ENCODE results near the gene SLC38A7. TPM values are rescaled to one million over a fixed set of nuclear protein-coding genes. Genes with fewer than 3 reads are reported as not detected.

Gene SLC38A7
- total and polyA plus RNA-seq, 2 of the 13 experiments (the other 11 are each of a cell fraction or from before 2014, with no cell fraction given) = 13.2 to 14.1 TPM

DNA sequence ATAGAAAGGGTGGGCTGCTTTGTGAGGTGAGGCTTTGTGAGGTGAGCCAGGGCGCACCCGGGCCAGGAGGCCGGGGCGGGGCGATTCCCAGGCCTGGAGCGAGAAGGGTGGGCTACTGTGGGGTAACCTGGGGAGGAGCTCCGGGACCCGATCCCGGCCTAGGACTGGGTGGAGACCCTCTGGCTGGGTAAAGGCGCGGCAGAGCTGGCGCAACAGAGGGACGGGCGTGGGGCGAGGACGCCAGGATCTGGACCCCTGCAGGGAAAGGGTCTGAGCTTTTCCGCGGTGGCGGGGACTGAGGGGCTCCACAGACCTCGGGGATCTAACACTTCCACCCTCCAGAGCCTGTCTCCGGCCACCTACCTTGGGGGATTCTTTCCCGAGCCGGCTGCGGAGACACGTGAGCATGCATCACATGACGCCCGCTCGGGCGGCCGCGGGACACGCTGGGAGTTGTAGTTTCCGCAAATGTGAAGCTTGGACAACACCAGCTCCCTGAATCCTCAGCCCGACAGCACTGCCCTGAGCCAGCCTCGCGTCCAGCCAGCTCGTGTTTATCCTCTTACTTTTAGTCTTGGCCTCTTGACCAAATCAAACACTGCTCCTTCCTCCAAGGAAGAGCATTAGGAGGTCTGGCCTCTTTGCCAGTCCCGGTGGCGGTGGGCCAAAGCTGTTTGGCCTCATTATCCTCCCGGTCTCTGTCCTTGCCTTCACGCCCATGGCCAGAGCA is at the start of gene SLC38A7 (continued):
- TF ChIP-seq, protein P1, sequence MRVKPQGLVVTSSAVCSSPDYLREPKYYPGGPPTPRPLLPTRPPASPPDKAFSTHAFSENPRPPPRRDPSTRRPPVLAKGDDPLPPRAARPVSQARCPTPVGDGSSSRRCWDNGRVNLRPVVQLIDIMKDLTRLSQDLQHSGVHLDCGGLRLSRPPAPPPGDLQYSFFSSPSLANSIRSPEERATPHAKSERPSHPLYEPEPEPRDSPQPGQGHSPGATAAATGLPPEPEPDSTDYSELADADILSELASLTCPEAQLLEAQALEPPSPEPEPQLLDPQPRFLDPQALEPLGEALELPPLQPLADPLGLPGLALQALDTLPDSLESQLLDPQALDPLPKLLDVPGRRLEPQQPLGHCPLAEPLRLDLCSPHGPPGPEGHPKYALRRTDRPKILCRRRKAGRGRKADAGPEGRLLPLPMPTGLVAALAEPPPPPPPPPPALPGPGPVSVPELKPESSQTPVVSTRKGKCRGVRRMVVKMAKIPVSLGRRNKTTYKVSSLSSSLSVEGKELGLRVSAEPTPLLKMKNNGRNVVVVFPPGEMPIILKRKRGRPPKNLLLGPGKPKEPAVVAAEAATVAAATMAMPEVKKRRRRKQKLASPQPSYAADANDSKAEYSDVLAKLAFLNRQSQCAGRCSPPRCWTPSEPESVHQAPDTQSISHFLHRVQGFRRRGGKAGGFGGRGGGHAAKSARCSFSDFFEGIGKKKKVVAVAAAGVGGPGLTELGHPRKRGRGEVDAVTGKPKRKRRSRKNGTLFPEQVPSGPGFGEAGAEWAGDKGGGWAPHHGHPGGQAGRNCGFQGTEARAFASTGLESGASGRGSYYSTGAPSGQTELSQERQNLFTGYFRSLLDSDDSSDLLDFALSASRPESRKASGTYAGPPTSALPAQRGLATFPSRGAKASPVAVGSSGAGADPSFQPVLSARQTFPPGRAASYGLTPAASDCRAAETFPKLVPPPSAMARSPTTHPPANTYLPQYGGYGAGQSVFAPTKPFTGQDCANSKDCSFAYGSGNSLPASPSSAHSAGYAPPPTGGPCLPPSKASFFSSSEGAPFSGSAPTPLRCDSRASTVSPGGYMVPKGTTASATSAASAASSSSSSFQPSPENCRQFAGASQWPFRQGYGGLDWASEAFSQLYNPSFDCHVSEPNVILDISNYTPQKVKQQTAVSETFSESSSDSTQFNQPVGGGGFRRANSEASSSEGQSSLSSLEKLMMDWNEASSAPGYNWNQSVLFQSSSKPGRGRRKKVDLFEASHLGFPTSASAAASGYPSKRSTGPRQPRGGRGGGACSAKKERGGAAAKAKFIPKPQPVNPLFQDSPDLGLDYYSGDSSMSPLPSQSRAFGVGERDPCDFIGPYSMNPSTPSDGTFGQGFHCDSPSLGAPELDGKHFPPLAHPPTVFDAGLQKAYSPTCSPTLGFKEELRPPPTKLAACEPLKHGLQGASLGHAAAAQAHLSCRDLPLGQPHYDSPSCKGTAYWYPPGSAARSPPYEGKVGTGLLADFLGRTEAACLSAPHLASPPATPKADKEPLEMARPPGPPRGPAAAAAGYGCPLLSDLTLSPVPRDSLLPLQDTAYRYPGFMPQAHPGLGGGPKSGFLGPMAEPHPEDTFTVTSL (CRISPR knock-in tag; IDR thresholded peaks at IDR 0.05; ENCODE audit: borderline replicate concordance) = no peak; the same call in 1 of the 2 replicates
- TF ChIP-seq, protein P2, sequence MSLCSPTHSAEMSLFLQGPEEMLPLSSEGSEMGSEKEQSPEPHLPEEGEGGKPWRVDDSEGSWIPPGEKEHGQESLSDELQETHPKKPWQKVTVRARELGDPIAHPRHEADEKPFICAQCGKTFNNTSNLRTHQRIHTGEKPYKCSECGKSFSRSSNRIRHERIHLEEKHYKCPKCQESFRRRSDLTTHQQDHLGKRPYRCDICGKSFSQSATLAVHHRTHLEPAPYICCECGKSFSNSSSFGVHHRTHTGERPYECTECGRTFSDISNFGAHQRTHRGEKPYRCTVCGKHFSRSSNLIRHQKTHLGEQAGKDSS (CRISPR knock-in tag; IDR thresholded peaks at IDR 0.05; ENCODE audit: borderline replicate concordance, low read depth) = no peak
- TF ChIP-seq, protein P3, sequence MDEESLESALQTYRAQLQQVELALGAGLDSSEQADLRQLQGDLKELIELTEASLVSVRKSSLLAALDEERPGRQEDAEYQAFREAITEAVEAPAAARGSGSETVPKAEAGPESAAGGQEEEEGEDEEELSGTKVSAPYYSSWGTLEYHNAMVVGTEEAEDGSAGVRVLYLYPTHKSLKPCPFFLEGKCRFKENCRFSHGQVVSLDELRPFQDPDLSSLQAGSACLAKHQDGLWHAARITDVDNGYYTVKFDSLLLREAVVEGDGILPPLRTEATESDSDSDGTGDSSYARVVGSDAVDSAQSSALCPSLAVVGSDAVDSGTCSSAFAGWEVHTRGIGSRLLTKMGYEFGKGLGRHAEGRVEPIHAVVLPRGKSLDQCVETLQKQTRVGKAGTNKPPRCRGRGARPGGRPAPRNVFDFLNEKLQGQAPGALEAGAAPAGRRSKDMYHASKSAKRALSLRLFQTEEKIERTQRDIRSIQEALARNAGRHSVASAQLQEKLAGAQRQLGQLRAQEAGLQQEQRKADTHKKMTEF (CRISPR knock-in tag; IDR thresholded peaks at IDR 0.05) = peak; percentile 89
- TF ChIP-seq ATF7 (IDR thresholded peaks at IDR 0.05) (no peak), ATF7 (CRISPR knock-in tag; IDR thresholded peaks at IDR 0.05) (no peak), JARID2 (CRISPR knock-in tag; IDR thresholded peaks at IDR 0.05; ENCODE audit: insufficient replicate concordance) (no peak), ZNF589 (CRISPR knock-in tag; conservative IDR thresholded peaks at IDR 0.05) (no peak), NR2F2 (IDR thresholded peaks at IDR 0.05; ENCODE audit: borderline replicate concordance, low read depth) (no peak; the same call in 1 of the 2 replicates)
- TF ChIP-seq, protein P4, sequence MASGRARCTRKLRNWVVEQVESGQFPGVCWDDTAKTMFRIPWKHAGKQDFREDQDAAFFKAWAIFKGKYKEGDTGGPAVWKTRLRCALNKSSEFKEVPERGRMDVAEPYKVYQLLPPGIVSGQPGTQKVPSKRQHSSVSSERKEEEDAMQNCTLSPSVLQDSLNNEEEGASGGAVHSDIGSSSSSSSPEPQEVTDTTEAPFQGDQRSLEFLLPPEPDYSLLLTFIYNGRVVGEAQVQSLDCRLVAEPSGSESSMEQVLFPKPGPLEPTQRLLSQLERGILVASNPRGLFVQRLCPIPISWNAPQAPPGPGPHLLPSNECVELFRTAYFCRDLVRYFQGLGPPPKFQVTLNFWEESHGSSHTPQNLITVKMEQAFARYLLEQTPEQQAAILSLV (CRISPR knock-in tag; IDR thresholded peaks at IDR 0.05; ENCODE audit: borderline replicate concordance) = peak; percentile 79; the same call in 1 of the 2 replicates
- TF ChIP-seq, protein P5, sequence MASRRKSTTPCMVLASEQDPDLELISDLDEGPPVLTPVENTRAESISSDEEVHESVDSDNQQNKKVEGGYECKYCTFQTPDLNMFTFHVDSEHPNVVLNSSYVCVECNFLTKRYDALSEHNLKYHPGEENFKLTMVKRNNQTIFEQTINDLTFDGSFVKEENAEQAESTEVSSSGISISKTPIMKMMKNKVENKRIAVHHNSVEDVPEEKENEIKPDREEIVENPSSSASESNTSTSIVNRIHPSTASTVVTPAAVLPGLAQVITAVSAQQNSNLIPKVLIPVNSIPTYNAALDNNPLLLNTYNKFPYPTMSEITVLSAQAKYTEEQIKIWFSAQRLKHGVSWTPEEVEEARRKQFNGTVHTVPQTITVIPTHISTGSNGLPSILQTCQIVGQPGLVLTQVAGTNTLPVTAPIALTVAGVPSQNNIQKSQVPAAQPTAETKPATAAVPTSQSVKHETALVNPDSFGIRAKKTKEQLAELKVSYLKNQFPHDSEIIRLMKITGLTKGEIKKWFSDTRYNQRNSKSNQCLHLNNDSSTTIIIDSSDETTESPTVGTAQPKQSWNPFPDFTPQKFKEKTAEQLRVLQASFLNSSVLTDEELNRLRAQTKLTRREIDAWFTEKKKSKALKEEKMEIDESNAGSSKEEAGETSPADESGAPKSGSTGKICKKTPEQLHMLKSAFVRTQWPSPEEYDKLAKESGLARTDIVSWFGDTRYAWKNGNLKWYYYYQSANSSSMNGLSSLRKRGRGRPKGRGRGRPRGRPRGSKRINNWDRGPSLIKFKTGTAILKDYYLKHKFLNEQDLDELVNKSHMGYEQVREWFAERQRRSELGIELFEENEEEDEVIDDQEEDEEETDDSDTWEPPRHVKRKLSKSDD (CRISPR knock-in tag; IDR thresholded peaks at IDR 0.05; ENCODE audit: low read depth) = peak; percentile 67; the same call in 1 of the 2 replicates
- TF ChIP-seq, protein P6, sequence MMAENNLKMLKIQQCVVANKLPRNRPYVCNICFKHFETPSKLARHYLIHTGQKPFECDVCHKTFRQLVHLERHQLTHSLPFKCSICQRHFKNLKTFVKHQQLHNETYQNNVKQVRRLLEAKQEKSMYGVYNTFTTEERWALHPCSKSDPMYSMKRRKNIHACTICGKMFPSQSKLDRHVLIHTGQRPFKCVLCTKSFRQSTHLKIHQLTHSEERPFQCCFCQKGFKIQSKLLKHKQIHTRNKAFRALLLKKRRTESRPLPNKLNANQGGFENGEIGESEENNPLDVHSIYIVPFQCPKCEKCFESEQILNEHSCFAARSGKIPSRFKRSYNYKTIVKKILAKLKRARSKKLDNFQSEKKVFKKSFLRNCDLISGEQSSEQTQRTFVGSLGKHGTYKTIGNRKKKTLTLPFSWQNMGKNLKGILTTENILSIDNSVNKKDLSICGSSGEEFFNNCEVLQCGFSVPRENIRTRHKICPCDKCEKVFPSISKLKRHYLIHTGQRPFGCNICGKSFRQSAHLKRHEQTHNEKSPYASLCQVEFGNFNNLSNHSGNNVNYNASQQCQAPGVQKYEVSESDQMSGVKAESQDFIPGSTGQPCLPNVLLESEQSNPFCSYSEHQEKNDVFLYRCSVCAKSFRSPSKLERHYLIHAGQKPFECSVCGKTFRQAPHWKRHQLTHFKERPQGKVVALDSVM (CRISPR knock-in tag; IDR thresholded peaks at IDR 0.05) = no peak

Data from HepG2 (cell line).